ENCODE results near the gene ATF2.

- TF ChIP-seq EP300 (IDR thresholded peaks at IDR 0.05) (no peak), POLR2AphosphoS5 (IDR thresholded peaks at IDR 0.05) (no peak)
These were observed 118.3 kb downstream of the ATF2 start for GRCh38 chr2:175049661-175050060.
